ENCODE data around the gene PARD3. TPM values are rescaled to one million over a fixed set of nuclear protein-coding genes. Genes with fewer than 3 reads are reported as not detected.

Gene PARD3
- total RNA-seq, 4 donors from 2014 or later: 30.9 to 54.6 (median 40.0) TPM

DNA sequence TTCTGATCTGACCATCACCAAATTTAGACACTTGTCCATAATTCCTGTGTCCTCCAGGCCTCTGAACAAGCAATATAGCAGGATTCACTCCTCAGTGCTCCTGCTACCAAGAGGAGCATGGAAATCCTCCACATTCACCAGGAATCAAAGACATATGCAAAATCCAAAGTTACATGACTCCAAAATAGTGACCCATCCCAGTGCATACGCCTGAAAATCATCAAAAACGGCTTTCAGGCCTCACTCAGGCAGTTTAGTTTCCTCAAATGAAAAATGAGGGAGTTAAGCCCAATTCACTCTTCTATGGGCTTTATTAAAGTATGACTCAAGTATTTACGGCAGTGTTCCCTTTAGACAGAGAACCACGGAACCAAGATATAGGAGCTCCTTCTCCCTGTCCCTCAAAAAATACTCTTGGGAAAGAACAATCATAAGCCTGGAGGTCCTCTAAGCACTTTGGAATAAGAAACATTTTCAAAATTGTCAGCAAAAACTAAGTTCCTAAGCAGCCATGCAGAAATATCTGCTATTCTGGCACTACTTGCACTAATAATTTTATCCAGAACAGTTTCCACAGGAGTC lies 240.7 kb downstream of the PARD3 start:
- ATAC-seq (ENCODE audit: low FRiP score) (no peak), DNase-seq (ENCODE audit: low spot score) (no peak)
- TF ChIP-seq, protein P1, sequence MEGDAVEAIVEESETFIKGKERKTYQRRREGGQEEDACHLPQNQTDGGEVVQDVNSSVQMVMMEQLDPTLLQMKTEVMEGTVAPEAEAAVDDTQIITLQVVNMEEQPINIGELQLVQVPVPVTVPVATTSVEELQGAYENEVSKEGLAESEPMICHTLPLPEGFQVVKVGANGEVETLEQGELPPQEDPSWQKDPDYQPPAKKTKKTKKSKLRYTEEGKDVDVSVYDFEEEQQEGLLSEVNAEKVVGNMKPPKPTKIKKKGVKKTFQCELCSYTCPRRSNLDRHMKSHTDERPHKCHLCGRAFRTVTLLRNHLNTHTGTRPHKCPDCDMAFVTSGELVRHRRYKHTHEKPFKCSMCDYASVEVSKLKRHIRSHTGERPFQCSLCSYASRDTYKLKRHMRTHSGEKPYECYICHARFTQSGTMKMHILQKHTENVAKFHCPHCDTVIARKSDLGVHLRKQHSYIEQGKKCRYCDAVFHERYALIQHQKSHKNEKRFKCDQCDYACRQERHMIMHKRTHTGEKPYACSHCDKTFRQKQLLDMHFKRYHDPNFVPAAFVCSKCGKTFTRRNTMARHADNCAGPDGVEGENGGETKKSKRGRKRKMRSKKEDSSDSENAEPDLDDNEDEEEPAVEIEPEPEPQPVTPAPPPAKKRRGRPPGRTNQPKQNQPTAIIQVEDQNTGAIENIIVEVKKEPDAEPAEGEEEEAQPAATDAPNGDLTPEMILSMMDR (IDR thresholded peaks at IDR 0.05): no peak

GRCh38 chr10:34570887-34571286 lies 244.2 kb downstream of the PARD3 start:
- TF ChIP-seq, protein P1 (IDR thresholded peaks at IDR 0.05): no peak
- DNase-seq (ENCODE audit: low spot score) (no peak), ATAC-seq (ENCODE audit: low FRiP score) (no peak)

- TF ChIP-seq, protein P1 (IDR thresholded peaks at IDR 0.05): no peak
- DNase-seq (ENCODE audit: low spot score) (no peak), ATAC-seq (ENCODE audit: low FRiP score) (no peak)
Observed at GRCh38 chr10:34567659-34568253, 247.3 kb downstream of the PARD3 start.

GRCh38 chr10:34565934-34566333 lies 249.2 kb downstream of the PARD3 start:
- ATAC-seq (ENCODE audit: low FRiP score): no peak
- no peak for DNase-seq (ENCODE audit: low spot score)
- TF ChIP-seq, protein P1 (IDR thresholded peaks at IDR 0.05): no peak

DNA sequence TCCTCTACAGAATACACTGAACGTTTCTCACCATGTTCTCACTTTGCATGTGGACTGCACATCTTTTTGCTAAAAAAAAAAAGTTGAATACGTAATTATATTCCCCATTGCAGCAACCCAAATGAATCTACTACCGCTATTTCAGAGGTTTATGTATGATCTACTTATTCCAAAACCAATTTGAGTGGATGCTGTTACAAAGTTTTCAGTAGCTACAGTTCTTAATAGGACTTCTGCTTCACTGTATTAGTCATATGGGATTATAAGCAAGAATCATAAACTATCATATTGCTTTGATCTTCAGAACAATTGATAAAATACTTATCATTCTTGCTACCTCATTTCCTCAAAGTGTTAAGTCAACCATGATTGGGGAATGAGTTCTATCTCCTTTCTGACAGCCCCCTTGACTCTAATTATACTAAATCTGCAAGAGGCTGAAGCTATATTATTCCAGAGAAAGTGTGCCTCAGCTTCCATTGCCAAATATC lies 257.0 kb downstream of the PARD3 start:
- TF ChIP-seq, protein P1 (IDR thresholded peaks at IDR 0.05): no peak
- DNase-seq (ENCODE audit: low spot score) (no peak), ATAC-seq (ENCODE audit: low FRiP score) (no peak)

- DNase-seq (ENCODE audit: low spot score) (no peak), ATAC-seq (ENCODE audit: low FRiP score) (no peak)
- TF ChIP-seq, protein P1 (IDR thresholded peaks at IDR 0.05): no peak
Observed at GRCh38 chr10:34557173-34557572, 257.9 kb downstream of the PARD3 start.

- TF ChIP-seq, protein P1 (IDR thresholded peaks at IDR 0.05): no peak
- ATAC-seq (ENCODE audit: low FRiP score): no peak
- DNase-seq (ENCODE audit: low spot score): no peak
Observed at GRCh38 chr10:34555653-34556052, 259.4 kb downstream of the PARD3 start.
